H1 (cell line): ENCODE data around the gene SAE1. TPM values are rescaled to one million over a fixed set of nuclear protein-coding genes. Genes with fewer than 3 reads are reported as not detected.

ENCODE experiments used
- CTCF ChIA-PET: fragments of 300-600 bp; sonication (Branson Sonifier 250); formaldehyde crosslinking; loops from one replicate; lab custom pipeline; 2021; ENCODE audit not compliant: partially characterized antibody; lab: Charles Lee
- POLR2A ChIA-PET: fragments of 300-600 bp; sonication (Branson Sonifier 250); formaldehyde crosslinking; loops from one replicate; lab custom pipeline; 2021; ENCODE audit warnings: inconsistent platforms; ENCODE audit not compliant: partially characterized antibody; lab: Charles Lee
- DNase-seq, 2 experiments: peaks; one replicate each; pipeline versions ENCODE4 v3.0.0 to v3.0.0-alpha.2; 2010 to 2022; ENCODE audit warnings: low spot score in 2 of 2, low read depth in 1 of 2, mixed read lengths in 1 of 2
- FAIRE-seq: peaks from 2 replicates; lab custom pipeline; 2011; peaks lifted over from hg19 to GRCh38; lab: Jason Lieb, UNC
- H2AFZ ChIP-seq: 2 replicates; pipeline ENCODE4 v1.8.1; 2012; ENCODE audit warnings: low read length, inconsistent platforms
- H2AK5ac ChIP-seq: 2 replicates; pipeline ENCODE4 v1.6.1; 2013; ENCODE audit warnings: low read depth, low read length
- H2BK120ac ChIP-seq: replicated peaks from 2 replicates; pipeline ENCODE3; 2013; ENCODE audit warnings: low read depth, low read length, inconsistent platforms
- H2BK12ac ChIP-seq: 2 replicates; pipeline ENCODE4 v1.6.1; 2013; ENCODE audit warnings: low read depth, low read length
- H2BK15ac ChIP-seq: 2 replicates; pipeline ENCODE4 v1.6.1; 2013; ENCODE audit warnings: low read length
- H2BK20ac ChIP-seq: 2 replicates; pipeline ENCODE4 v1.6.1; 2013; ENCODE audit warnings: low read length
- H2BK5ac ChIP-seq: 2 replicates; pipeline ENCODE4 v1.6.1; 2013; ENCODE audit warnings: low read depth, low read length
- H3K14ac ChIP-seq: 2 replicates; pipeline ENCODE4 v1.6.1; 2013; ENCODE audit warnings: inconsistent platforms; ENCODE audit not compliant: insufficient read length
- H3K18ac ChIP-seq: 2 replicates; pipeline ENCODE4 v1.6.1; 2013; ENCODE audit warnings: low read length; ENCODE audit errors: extremely low read depth
- H3K23ac ChIP-seq: 2 replicates; pipeline ENCODE4 v1.6.1; 2013; ENCODE audit warnings: inconsistent platforms; ENCODE audit not compliant: insufficient read length
- H3K23me2 ChIP-seq: 2 replicates; pipeline ENCODE4 v1.6.1; 2013; ENCODE audit warnings: low read depth, low read length
- H3K27ac ChIP-seq: 2 replicates; pipeline ENCODE4 v1.6.1; 2011; ENCODE audit warnings: low read depth, low read length, inconsistent platforms
- H3K27me3 ChIP-seq, 4 experiments: replicated peaks in 1 of 4; 1 replicate in 1 of 4; 2 replicates in 3 of 4; pipeline versions ENCODE4 v1.6.1 to v1.8.1; 2011 to 2013; ENCODE audit warnings: low read length in 3 of 4, mild to moderate bottlenecking in 3 of 4, inconsistent platforms in 2 of 4, mixed read lengths in 2 of 4, moderate library complexity in 1 of 4; ENCODE audit not compliant: control insufficient read depth in 3 of 4, insufficient read depth in 3 of 4; ENCODE audit errors: extremely low read depth in 1 of 4
- H3K36me3 ChIP-seq, 4 experiments: 2 replicates each; pipeline versions ENCODE4 v1.6.1 to v1.8.1; 2011 to 2013; ENCODE audit warnings: mild to moderate bottlenecking in 4 of 4, low read length in 3 of 4, moderate library complexity in 2 of 4, control low read depth in 1 of 4, inconsistent platforms in 1 of 4; ENCODE audit not compliant: insufficient read depth in 4 of 4, control insufficient read depth in 2 of 4
- H3K4ac ChIP-seq: replicated peaks from 2 replicates; pipeline ENCODE3; 2013; ENCODE audit warnings: low read length, low read depth, mixed read lengths, inconsistent platforms; ENCODE audit not compliant: insufficient read length
- H3K4me1 ChIP-seq, 4 experiments: replicated peaks in 1 of 4; 1 replicate in 1 of 4; 2 replicates in 3 of 4; pipeline versions ENCODE4 v1.6.1 to v1.8.1; 2011 to 2013; ENCODE audit warnings: low read length in 3 of 4, inconsistent platforms in 2 of 4, mixed read lengths in 1 of 4; ENCODE audit not compliant: insufficient read depth in 4 of 4, control insufficient read depth in 3 of 4
- H3K4me2 ChIP-seq, 2 experiments: 2 replicates each; pipeline versions ENCODE4 v1.6.1 to v1.8.1; 2011 to 2013; ENCODE audit warnings: low read depth in 2 of 2, low read length in 2 of 2, control low read depth in 1 of 2, inconsistent platforms in 1 of 2, mild to moderate bottlenecking in 1 of 2; ENCODE audit not compliant: insufficient read depth in 1 of 2
- H3K4me3 ChIP-seq, 4 experiments: fragments of 200-600, 300-600 bp in 1 of 4; sonication (generic), shearing (Covaris generic), sonication (Bioruptor Twin) in 1 of 4; 2 replicates each; pipeline versions ENCODE4 v1.5.1 to v1.8.1; 2011 to 2016; ENCODE audit warnings: low read length in 4 of 4, low read depth in 3 of 4, control low read depth in 2 of 4, inconsistent platforms in 2 of 4, mild to moderate bottlenecking in 2 of 4, mixed read lengths in 1 of 4, moderate library complexity in 1 of 4; ENCODE audit not compliant: insufficient read depth in 2 of 4; ENCODE audit errors: extremely low read depth in 1 of 4
- H3K56ac ChIP-seq: replicated peaks from 2 replicates; pipeline ENCODE3; 2013; ENCODE audit warnings: low read depth, mild to moderate bottlenecking, mixed read lengths, low read length, inconsistent platforms; ENCODE audit not compliant: insufficient read length
- H3K79me1 ChIP-seq: 2 replicates; pipeline ENCODE4 v1.6.1; 2013; ENCODE audit warnings: low read depth, low read length, control low read depth
- H3K79me2 ChIP-seq, 2 experiments: 2 replicates each; pipeline versions ENCODE4 v1.6.1 to v1.8.1; 2012 to 2013; ENCODE audit warnings: low read length in 2 of 2, mild to moderate bottlenecking in 2 of 2, inconsistent platforms in 1 of 2; ENCODE audit not compliant: insufficient read depth in 2 of 2, control insufficient read depth in 1 of 2
- H3K9ac ChIP-seq, 4 experiments: replicated peaks in 1 of 4; 1 replicate in 1 of 4; 2 replicates in 3 of 4; pipeline versions ENCODE4 v1.6.1 to v1.8.1; 2011 to 2013; ENCODE audit warnings: low read depth in 3 of 4, low read length in 3 of 4, control low read depth in 2 of 4, mild to moderate bottlenecking in 2 of 4, moderate library complexity in 2 of 4, inconsistent platforms in 1 of 4; ENCODE audit errors: extremely low read depth in 1 of 4
- H3K9me3 ChIP-seq, 2 experiments: 2 replicates each; pipeline versions ENCODE4 v1.6.1 to v1.8.1; 2012 to 2013; ENCODE audit warnings: mild to moderate bottlenecking in 2 of 2, moderate library complexity in 2 of 2, control low read depth in 1 of 2, inconsistent platforms in 1 of 2, low read depth in 1 of 2, low read length in 1 of 2, mixed read lengths in 1 of 2; ENCODE audit not compliant: insufficient read depth in 2 of 2
- H4K20me1 ChIP-seq, 2 experiments: replicated peaks in 1 of 2; 2 replicates each; pipeline versions ENCODE3 to v1.8.1; 2011 to 2013; ENCODE audit warnings: inconsistent platforms in 2 of 2, low read length in 2 of 2, mild to moderate bottlenecking in 1 of 2; ENCODE audit not compliant: insufficient read depth in 2 of 2, control insufficient read depth in 1 of 2
- H4K5ac ChIP-seq: 2 replicates; pipeline ENCODE4 v1.6.1; 2013; ENCODE audit warnings: low read length, low read depth, mixed read lengths, inconsistent platforms; ENCODE audit not compliant: insufficient read length
- H4K8ac ChIP-seq: 2 replicates; pipeline ENCODE4 v1.8.0; 2013; ENCODE audit warnings: mild to moderate bottlenecking, moderate library complexity, low read length, inconsistent platforms; ENCODE audit not compliant: insufficient read depth; ENCODE audit errors: extremely low read depth
- H4K91ac ChIP-seq: replicated peaks from 2 replicates; pipeline ENCODE3; 2013; ENCODE audit warnings: low read length, mixed read lengths, inconsistent platforms; ENCODE audit not compliant: insufficient read length
- KDM4A ChIP-seq: IDR thresholded peaks from one replicate; pipeline ENCODE4 v1.7.1; 2012; ENCODE audit warnings: low read depth, mild to moderate bottlenecking, moderate library complexity, low read length, inconsistent platforms; ENCODE audit not compliant: severe bottlenecking
- SP4 ChIP-seq: IDR thresholded peaks from 2 replicates; pipeline ENCODE4 v1.6.1; 2012; ENCODE audit warnings: low read length, inconsistent platforms
- USF2 ChIP-seq: IDR thresholded peaks from 2 replicates; pipeline ENCODE4 v1.6.1; 2011; ENCODE audit warnings: low read length, improper control_type of control experiment
- ZNF274 ChIP-seq: IDR thresholded peaks from 2 replicates; pipeline ENCODE4 v1.7.0; 2012; ENCODE audit warnings: low read length, borderline replicate concordance; ENCODE audit errors: extremely low read depth
- WGBS, 2 experiments: shearing (Covaris generic) in 1 of 2; methylation state at CpG; one replicate each; pipeline versions ENCODE4 v1.1.6 to v1.1.7; 2013 to 2015; ENCODE audit warnings: low lambda C conversion rate in 2 of 2, mixed read lengths in 2 of 2, inconsistent platforms in 1 of 2, low coverage in 1 of 2, missing lambda C conversion rate in 1 of 2; ENCODE audit not compliant: insufficient replicate concordance in 2 of 2, insufficient coverage in 1 of 2, insufficient read length in 1 of 2; ENCODE audit errors: extremely low coverage in 1 of 2, missing lambda C conversion rate in 1 of 2; 5-methylcytosine and 5-hydroxymethylcytosine counted together
- polyA plus RNA-seq, 7 experiments: library from polyadenylated mRNA; depleted of rRNA in 3 of 7; stranded (reverse) in 5 of 7; unstranded in 2 of 7; fragments of >200 nt in 5 of 7; fragments of 200-250 nt in 2 of 7; gene quantifications; 1 replicate in 5 of 7; 2 replicates in 1 of 7; 4 replicates in 1 of 7; pipeline versions ENCODE4 v1.2.1 to v1.2.3, GENCODE V29; 2011 to 2013; ENCODE audit warnings: missing spikeins in 2 of 7, mixed read lengths in 2 of 7
- total RNA-seq: library from RNA; stranded (reverse); fragmentation: NEBNext Ultra II Directional; extraction: Animal tissue kit (Norgen Biotek cat#: 25700); gene quantifications from 2 replicates; pipeline ENCODE4 v1.2.1, GENCODE V29; 2021

SAE1 gene
- total and polyA plus RNA-seq, 2 of the 8 experiments (the other 6 are each of a cell fraction or from before 2014, with no cell fraction given) = 213 to 268 TPM

DNA sequence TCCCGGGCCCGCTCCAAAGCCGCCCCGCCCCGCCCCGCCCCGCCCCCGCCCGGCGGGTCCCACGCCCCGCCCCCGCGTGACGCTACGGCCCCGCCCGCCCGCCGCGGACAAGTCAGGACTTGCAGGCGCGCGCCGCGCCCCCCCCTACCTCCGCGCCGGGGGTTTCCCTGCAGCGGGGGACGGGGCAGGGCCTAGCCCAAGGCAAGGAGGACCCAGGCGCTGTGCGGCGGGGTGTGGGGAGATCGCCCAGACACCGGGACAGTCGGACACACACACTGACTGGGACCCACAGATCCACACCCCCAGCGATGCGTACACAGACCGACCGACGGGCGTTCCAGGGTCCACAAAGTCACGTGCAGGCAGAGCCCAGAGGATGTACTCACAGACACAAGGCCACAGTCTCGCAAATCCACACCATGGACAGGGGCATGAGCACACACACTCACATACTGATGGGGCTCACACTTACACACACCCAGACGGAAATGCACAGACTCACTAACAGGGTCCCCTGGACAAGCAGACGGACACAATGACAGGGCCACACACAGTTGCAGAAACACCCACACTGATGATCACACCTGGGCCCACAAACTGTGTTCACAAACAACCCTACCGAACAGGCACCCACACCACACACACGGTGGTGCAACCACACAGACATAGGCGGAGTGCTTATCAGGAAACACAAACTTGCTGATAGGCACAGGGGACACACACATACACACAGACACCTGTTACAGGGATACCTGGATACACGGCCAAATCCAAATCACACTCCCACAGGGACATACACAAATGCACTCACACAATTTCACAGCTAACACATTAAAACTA lies 100.8 kb downstream of the SAE1 start:
- DNase-seq (peak in 1 of 2 experiments; percentile 86), FAIRE-seq (no peak)
- Histone ChIP-seq H4K5ac (peak overlapping the region; percentile 98), H3K9ac (peak overlapping the region in 3 of 4 experiments; percentile 1 to 74 (median 64); a peak in 6 of 7 replicates), H3K18ac (peak overlapping the region; percentile 100), H3K23me2 (peaks cover 33% of the 10 kb centered on the region), H2AFZ (0 out of 2 replicates have a peak overlapping the region, but pooled peaks have one; percentile 76), H3K36me3 (no peaks in the 10 kb centered on the region), H3K4me2 (peak overlapping the region; percentile 92 to 94), H3K14ac (peak overlapping the region; percentile 20), H3K79me1 (peaks cover 16% of the 10 kb centered on the region), H2BK120ac (peak overlapping the region; percentile 100), H4K91ac (peak overlapping the region; percentile 100), H2BK15ac (peak overlapping the region; percentile 100), H3K4me1 (peaks cover 12 to 36% (median 24%) of the 10 kb centered on the region in 4 experiments), H3K4ac (peak overlapping the region; percentile 100), H2AK5ac (peak overlapping the region; percentile 100), H3K79me2 (peaks cover 5 to 29% of the 10 kb centered on the region in 2 experiments; a peak in 2 of 4 replicates), H3K4me3 (peak overlapping the region; percentile 50 to 99 (median 70)), H4K20me1 (peaks cover 14 to 18% of the 10 kb centered on the region in 2 experiments), H3K23ac (no peak overlapping the region), H4K8ac (peak overlapping the region; percentile 88), H3K27ac (peak overlapping the region; percentile 94), H2BK5ac (peak overlapping the region; percentile 100), H3K56ac (peak overlapping the region; percentile 97), H3K27me3 (no peaks in the 10 kb centered on the region; a peak in 1 of 7 replicates), H2BK12ac (peak overlapping the region; percentile 100), H2BK20ac (peak overlapping the region; percentile 100), H3K9me3 (no peaks in the 10 kb centered on the region)
- CTCF ChIA-PET = interaction anchor here (1.0 to 8.3 kb wide), 3 partner anchors 14 to 25 kb away, joined by 4 to 85 read pairs (median 27); partner anchors contain the start of gene CCDC9
- 24% methylated on average over 25 of the region's 51 CpGs; no CpG with 5 or more reads in 1 of the 2 experiments for WGBS, 2 experiments
- POLR2A ChIA-PET = interaction anchor here (0.9 to 3.1 kb wide), 8 partner anchors 9 to 119 kb away, joined by 3 to 25 read pairs (median 5); no protein-coding TSS in a partner anchor
- TF ChIP-seq ZNF274 (no peak), SP4 (no peak), KDM4A (peak; percentile 4), USF2 (peak; percentile 12; the same call in 1 of the 2 replicates)
